HL-60 (cell line): Measurements from ENCODE around the gene MOGAT3.

ENCODE experiments used
- GABPA ChIP-seq: IDR thresholded peaks from 2 replicates; pipeline ENCODE4 v1.6.1; 2012; ENCODE audit warnings: low read depth
- TF ChIP-seq, protein P1 (sequence below): IDR thresholded peaks from one replicate; pipeline ENCODE4 v1.5.1; 2011; ENCODE audit warnings: low read length, control low read depth, inconsistent platforms; ENCODE audit not compliant: insufficient read depth
- TF ChIP-seq, protein P2 (sequence below): IDR thresholded peaks from 2 replicates; pipeline ENCODE4 v1.6.1; 2012; ENCODE audit warnings: low read depth; ENCODE audit not compliant: insufficient replicate concordance

DNA sequence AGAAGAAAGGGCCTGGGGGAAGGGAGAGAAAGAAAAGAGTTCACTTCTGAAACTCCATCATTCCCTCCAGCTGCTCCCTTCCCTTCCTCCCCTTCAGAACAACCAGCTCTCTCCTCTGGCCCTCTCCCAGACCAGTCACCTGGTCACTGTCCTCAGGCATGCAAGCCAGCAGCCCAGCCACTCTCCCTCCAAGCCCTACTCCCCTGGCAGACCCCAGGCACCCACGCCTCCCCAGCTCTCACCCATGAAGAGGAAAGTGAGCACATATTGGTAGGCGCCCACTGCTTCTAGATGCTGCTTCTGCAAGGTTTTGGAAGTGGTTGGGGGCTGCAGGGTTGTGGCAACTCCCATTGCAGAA, 353 bp downstream of the MOGAT3 start:
- TF ChIP-seq, protein P1, sequence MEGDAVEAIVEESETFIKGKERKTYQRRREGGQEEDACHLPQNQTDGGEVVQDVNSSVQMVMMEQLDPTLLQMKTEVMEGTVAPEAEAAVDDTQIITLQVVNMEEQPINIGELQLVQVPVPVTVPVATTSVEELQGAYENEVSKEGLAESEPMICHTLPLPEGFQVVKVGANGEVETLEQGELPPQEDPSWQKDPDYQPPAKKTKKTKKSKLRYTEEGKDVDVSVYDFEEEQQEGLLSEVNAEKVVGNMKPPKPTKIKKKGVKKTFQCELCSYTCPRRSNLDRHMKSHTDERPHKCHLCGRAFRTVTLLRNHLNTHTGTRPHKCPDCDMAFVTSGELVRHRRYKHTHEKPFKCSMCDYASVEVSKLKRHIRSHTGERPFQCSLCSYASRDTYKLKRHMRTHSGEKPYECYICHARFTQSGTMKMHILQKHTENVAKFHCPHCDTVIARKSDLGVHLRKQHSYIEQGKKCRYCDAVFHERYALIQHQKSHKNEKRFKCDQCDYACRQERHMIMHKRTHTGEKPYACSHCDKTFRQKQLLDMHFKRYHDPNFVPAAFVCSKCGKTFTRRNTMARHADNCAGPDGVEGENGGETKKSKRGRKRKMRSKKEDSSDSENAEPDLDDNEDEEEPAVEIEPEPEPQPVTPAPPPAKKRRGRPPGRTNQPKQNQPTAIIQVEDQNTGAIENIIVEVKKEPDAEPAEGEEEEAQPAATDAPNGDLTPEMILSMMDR: no peak
- no peak for TF ChIP-seq GABPA
- TF ChIP-seq, protein P2, sequence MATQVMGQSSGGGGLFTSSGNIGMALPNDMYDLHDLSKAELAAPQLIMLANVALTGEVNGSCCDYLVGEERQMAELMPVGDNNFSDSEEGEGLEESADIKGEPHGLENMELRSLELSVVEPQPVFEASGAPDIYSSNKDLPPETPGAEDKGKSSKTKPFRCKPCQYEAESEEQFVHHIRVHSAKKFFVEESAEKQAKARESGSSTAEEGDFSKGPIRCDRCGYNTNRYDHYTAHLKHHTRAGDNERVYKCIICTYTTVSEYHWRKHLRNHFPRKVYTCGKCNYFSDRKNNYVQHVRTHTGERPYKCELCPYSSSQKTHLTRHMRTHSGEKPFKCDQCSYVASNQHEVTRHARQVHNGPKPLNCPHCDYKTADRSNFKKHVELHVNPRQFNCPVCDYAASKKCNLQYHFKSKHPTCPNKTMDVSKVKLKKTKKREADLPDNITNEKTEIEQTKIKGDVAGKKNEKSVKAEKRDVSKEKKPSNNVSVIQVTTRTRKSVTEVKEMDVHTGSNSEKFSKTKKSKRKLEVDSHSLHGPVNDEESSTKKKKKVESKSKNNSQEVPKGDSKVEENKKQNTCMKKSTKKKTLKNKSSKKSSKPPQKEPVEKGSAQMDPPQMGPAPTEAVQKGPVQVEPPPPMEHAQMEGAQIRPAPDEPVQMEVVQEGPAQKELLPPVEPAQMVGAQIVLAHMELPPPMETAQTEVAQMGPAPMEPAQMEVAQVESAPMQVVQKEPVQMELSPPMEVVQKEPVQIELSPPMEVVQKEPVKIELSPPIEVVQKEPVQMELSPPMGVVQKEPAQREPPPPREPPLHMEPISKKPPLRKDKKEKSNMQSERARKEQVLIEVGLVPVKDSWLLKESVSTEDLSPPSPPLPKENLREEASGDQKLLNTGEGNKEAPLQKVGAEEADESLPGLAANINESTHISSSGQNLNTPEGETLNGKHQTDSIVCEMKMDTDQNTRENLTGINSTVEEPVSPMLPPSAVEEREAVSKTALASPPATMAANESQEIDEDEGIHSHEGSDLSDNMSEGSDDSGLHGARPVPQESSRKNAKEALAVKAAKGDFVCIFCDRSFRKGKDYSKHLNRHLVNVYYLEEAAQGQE: no peak
